Mesenchymal stem cell (in vitro differentiated cells and primary cell): ENCODE measurements around the gene RBMXL3.

Experiments used
- DNase-seq: peaks from one replicate; pipeline ENCODE4 v3.0.0-alpha.2; 2013
- H2AFZ ChIP-seq: one replicate; pipeline ENCODE4 v1.6.1; 2013; ENCODE audit warnings: low read depth, mild to moderate bottlenecking, control low read depth, inconsistent platforms, low read length, moderate library complexity
- H2AK5ac ChIP-seq: 2 replicates; pipeline ENCODE4 v1.6.1; 2013; ENCODE audit warnings: low read length, moderate library complexity, mild to moderate bottlenecking, inconsistent platforms; ENCODE audit not compliant: severe bottlenecking
- H2BK120ac ChIP-seq: one replicate; pipeline ENCODE4 v1.6.1; 2013; ENCODE audit warnings: low read depth, mild to moderate bottlenecking, inconsistent platforms, low read length, moderate library complexity
- H2BK12ac ChIP-seq, 2 experiments: one replicate each; pipeline ENCODE4 v1.6.1; 2013; ENCODE audit warnings: inconsistent platforms in 2 of 2, low read length in 2 of 2, mild to moderate bottlenecking in 2 of 2, moderate library complexity in 2 of 2, control low read depth in 1 of 2
- H2BK15ac ChIP-seq: one replicate; pipeline ENCODE4 v1.6.1; 2013; ENCODE audit warnings: mild to moderate bottlenecking, low read depth, inconsistent platforms; ENCODE audit not compliant: poor library complexity, severe bottlenecking
- H2BK5ac ChIP-seq: 2 replicates; pipeline ENCODE4 v1.6.1; 2013; ENCODE audit warnings: low read depth, mild to moderate bottlenecking, low read length, control low read depth, inconsistent platforms; ENCODE audit not compliant: poor library complexity, severe bottlenecking
- H3K14ac ChIP-seq, 2 experiments: one replicate each; pipeline ENCODE4 v1.6.1; 2013; ENCODE audit warnings: inconsistent platforms in 2 of 2, low read length in 2 of 2, control low read depth in 1 of 2, mild to moderate bottlenecking in 1 of 2, moderate library complexity in 1 of 2
- H3K18ac ChIP-seq, 2 experiments: one replicate each; pipeline ENCODE4 v1.6.1; 2013; ENCODE audit warnings: inconsistent platforms in 2 of 2, low read length in 2 of 2, control low read depth in 1 of 2, low read depth in 1 of 2, mild to moderate bottlenecking in 1 of 2
- H3K23ac ChIP-seq, 2 experiments: one replicate each; pipeline ENCODE4 v1.6.1; 2013; ENCODE audit warnings: inconsistent platforms in 2 of 2, low read length in 2 of 2, mild to moderate bottlenecking in 2 of 2, moderate library complexity in 2 of 2, control low read depth in 1 of 2
- H3K27ac ChIP-seq: 2 replicates; pipeline ENCODE4 v1.5.1; 2013; ENCODE audit warnings: mild to moderate bottlenecking, moderate library complexity, low read length, control low read depth, inconsistent platforms; ENCODE audit not compliant: poor library complexity, severe bottlenecking
- H3K27me3 ChIP-seq, 2 experiments: 2 replicates each; pipeline versions ENCODE4 v1.6.1 to v1.7.0; 2013; ENCODE audit warnings: low read length in 2 of 2, mild to moderate bottlenecking in 2 of 2, moderate library complexity in 2 of 2, control low read depth in 1 of 2, inconsistent platforms in 1 of 2; ENCODE audit not compliant: control insufficient read depth in 1 of 2, insufficient read depth in 1 of 2
- H3K36me3 ChIP-seq, 2 experiments: 2 replicates each; pipeline versions ENCODE4 v1.6.1 to v1.7.0; 2013; ENCODE audit warnings: low read length in 2 of 2, control low read depth in 1 of 2, inconsistent platforms in 1 of 2, low read depth in 1 of 2, mild to moderate bottlenecking in 1 of 2; ENCODE audit not compliant: insufficient read depth in 2 of 2, control insufficient read depth in 1 of 2
- H3K4ac ChIP-seq, 2 experiments: one replicate each; pipeline ENCODE4 v1.6.1; 2013; ENCODE audit warnings: inconsistent platforms in 2 of 2, low read length in 2 of 2, mild to moderate bottlenecking in 2 of 2, moderate library complexity in 2 of 2, control low read depth in 1 of 2, low read depth in 1 of 2
- H3K4me1 ChIP-seq: 2 replicates; pipeline ENCODE4 v1.6.1; 2013; ENCODE audit warnings: low read depth, low read length, control low read depth; ENCODE audit not compliant: control insufficient read depth, insufficient read depth
- H3K4me2 ChIP-seq: 2 replicates; pipeline ENCODE4 v1.6.1; 2013; ENCODE audit warnings: low read length, mild to moderate bottlenecking, inconsistent platforms; ENCODE audit not compliant: poor library complexity, severe bottlenecking
- H3K4me3 ChIP-seq, 2 experiments: 2 replicates each; pipeline versions ENCODE4 v1.5.1 to v1.7.0; 2013; ENCODE audit warnings: low read length in 2 of 2, mild to moderate bottlenecking in 2 of 2, control low read depth in 1 of 2, low read depth in 1 of 2; ENCODE audit not compliant: insufficient read depth in 1 of 2
- H3K79me1 ChIP-seq: replicated peaks from 2 replicates; pipeline ENCODE4 v1.6.1; 2013; ENCODE audit warnings: mild to moderate bottlenecking, control low read depth, low read length, inconsistent platforms; ENCODE audit not compliant: poor library complexity, severe bottlenecking
- H3K9ac ChIP-seq: 2 replicates; pipeline ENCODE4 v1.7.0; 2013; ENCODE audit warnings: mild to moderate bottlenecking, low read length, moderate library complexity
- H3K9me3 ChIP-seq: 2 replicates; pipeline ENCODE4 v1.7.0; 2013; ENCODE audit warnings: mild to moderate bottlenecking, low read length; ENCODE audit not compliant: control insufficient read depth
- H4K8ac ChIP-seq: one replicate; pipeline ENCODE4 v1.6.1; 2013; ENCODE audit warnings: inconsistent platforms, mild to moderate bottlenecking, low read length, moderate library complexity
- H4K91ac ChIP-seq: one replicate; pipeline ENCODE4 v1.6.1; 2013; ENCODE audit warnings: mild to moderate bottlenecking, low read length, inconsistent platforms
- WGBS: methylation state at CpG from one replicate; pipeline ENCODE4 v1.1.7; 2013; ENCODE audit warnings: mixed read lengths; 5-methylcytosine and 5-hydroxymethylcytosine counted together

The RBMXL3 gene

GRCh38 chrX:115237056-115237455 lies 47.8 kb downstream of the RBMXL3 start:
- Histone ChIP-seq H3K18ac (no peak overlapping the region), H4K8ac (no peak overlapping the region), H3K36me3 (no peaks in the 10 kb centered on the region), H2BK15ac (no peak overlapping the region), H3K23ac (no peak overlapping the region), H2AFZ (no peak overlapping the region), H3K79me1 (no peaks in the 10 kb centered on the region), H3K4me1 (no peaks in the 10 kb centered on the region), H2BK5ac (no peak overlapping the region), H3K14ac (no peak overlapping the region), H2BK12ac (no peak overlapping the region), H3K9me3 (no peaks in the 10 kb centered on the region), H2AK5ac (no peak overlapping the region), H2BK120ac (no peak overlapping the region), H3K4me2 (no peak overlapping the region), H3K9ac (no peak overlapping the region), H3K27ac (no peak overlapping the region), H3K4me3 (no peak overlapping the region), H3K27me3 (peaks cover 0 to 28% of the 10 kb centered on the region in 2 experiments), H4K91ac (no peak overlapping the region), H3K4ac (no peak overlapping the region)
- DNase-seq, result no peak
- no CpG with 5 or more reads among the region's 1 CpG for WGBS
